ENCODE results near the gene NSMF. TPM values are rescaled to one million over a fixed set of nuclear protein-coding genes. Genes with fewer than 3 reads are reported as not detected.

Gene NSMF
- total and polyA plus RNA-seq, 10 donors: 21.8 to 49.3 (median 26.1) TPM

DNA sequence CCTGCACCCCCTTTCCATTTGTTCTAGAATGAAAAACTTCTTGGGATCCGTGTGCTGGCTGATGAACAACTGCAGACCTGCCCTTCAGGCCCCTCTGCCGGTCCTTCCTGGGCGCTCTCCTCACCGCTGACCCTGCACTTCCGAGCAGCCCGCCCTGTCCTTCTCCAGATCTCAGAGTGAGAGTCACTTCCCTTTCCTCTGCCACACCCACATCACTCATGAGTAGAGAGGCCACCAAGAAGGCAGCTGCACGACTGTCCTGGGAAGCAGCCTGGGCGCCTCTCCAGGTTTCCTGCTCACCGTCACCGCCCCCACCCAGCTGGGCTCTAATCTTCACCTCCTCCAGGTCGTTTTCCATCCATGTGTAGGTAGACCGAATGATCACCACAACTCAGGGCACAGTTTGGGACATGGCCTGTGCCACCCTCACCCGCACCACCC lies 35.0 kb upstream of the NSMF start:
- peaks cover 0 to 17% (median 0%) of the 10 kb centered on the region in 6 donors for H3K36me3 ChIP-seq
- H3K27me3 ChIP-seq (replicated peaks in 1 of 7): no peaks in the 10 kb centered on the region
- no peak for DNase-seq
- peak overlapping the region in 3 of 8 donors; percentile 10 to 55 (median 33) for H3K27ac ChIP-seq
- H3K9me3 ChIP-seq: no peaks in the 10 kb centered on the region
- no peak overlapping the region for H3K4me3 ChIP-seq
- WGBS, 5 donors: 50 to 67% (median 63%) methylated on average over 9 to 13 of the region's 13 CpGs
- H3K4me1 ChIP-seq: peaks cover 0 to 23% (median 4%) of the 10 kb centered on the region in 6 donors
- intact Hi-C loops (cut with DNase I; ENCODE audit: low total_unique reads): no loop called here
- TF ChIP-seq POLR2AphosphoS5 (IDR thresholded peaks at IDR 0.05): peak in 2 of 3 donors; percentile 15 to 30
- TF ChIP-seq, protein P1, sequence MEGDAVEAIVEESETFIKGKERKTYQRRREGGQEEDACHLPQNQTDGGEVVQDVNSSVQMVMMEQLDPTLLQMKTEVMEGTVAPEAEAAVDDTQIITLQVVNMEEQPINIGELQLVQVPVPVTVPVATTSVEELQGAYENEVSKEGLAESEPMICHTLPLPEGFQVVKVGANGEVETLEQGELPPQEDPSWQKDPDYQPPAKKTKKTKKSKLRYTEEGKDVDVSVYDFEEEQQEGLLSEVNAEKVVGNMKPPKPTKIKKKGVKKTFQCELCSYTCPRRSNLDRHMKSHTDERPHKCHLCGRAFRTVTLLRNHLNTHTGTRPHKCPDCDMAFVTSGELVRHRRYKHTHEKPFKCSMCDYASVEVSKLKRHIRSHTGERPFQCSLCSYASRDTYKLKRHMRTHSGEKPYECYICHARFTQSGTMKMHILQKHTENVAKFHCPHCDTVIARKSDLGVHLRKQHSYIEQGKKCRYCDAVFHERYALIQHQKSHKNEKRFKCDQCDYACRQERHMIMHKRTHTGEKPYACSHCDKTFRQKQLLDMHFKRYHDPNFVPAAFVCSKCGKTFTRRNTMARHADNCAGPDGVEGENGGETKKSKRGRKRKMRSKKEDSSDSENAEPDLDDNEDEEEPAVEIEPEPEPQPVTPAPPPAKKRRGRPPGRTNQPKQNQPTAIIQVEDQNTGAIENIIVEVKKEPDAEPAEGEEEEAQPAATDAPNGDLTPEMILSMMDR (IDR thresholded peaks at IDR 0.05 in 8 of 11, conservative IDR thresholded peaks at IDR 0.05 in 3 of 11): no peak

DNA sequence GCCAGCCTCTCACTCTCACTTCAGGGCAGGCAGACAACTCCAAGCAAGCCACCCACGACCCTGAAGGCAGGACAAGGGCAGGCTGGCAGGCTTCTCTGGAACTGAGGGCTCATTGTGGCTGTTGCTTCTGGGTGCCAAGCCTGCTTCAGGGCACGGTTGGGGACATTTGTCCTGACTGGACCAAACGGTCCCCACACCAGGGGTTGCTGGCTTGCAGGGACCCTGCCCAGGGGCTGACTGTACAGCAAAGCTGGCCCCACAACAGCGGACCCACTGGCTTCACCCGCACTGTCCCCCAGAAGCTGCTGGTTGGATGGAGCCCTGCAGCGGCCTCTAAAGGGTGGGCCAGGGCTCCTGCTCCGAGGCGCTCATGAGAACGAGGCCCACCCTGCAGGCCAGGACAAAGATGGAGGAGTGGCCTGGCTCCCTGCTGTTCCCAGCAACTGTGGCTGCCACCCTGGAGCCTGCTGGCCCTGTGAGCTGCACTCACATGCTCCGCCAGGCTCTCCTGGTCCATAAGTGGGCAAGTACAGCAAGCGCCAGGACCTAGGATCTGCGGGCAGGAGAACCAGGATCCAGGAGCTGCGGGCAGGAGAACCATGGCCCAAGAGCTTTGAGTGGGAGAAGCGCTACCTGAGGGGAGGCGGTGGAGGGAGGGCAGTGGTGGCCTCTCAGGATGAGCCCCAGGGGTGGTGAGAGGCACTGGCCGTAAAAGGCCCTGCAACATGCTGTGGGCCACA lies 34.4 kb upstream of the NSMF start:
- intact Hi-C loops (cut with DNase I; ENCODE audit: low total_unique reads): no loop called here
- Histone ChIP-seq H3K4me1 (peaks cover 0 to 23% (median 4%) of the 10 kb centered on the region in 6 donors), H3K9me3 (no peaks in the 10 kb centered on the region), H3K27ac (peak overlapping the region in 2 of 8 donors; percentile 33 to 55), H3K27me3 (replicated peaks in 1 of 7) (no peaks in the 10 kb centered on the region), H3K4me3 (no peak overlapping the region), H3K36me3 (peaks cover 0 to 17% (median 0%) of the 10 kb centered on the region in 6 donors)
- TF ChIP-seq POLR2AphosphoS5 (IDR thresholded peaks at IDR 0.05): no peak
- TF ChIP-seq POLR2A (IDR thresholded peaks at IDR 0.05): no peak
- TF ChIP-seq, protein P1 (IDR thresholded peaks at IDR 0.05 in 8 of 11, conservative IDR thresholded peaks at IDR 0.05 in 3 of 11): no peak
- peak; percentile 68 for DNase-seq
- WGBS, 5 donors: 89 to 97% (median 94%) methylated on average over 11 to 16 of the region's 16 CpGs

DNA sequence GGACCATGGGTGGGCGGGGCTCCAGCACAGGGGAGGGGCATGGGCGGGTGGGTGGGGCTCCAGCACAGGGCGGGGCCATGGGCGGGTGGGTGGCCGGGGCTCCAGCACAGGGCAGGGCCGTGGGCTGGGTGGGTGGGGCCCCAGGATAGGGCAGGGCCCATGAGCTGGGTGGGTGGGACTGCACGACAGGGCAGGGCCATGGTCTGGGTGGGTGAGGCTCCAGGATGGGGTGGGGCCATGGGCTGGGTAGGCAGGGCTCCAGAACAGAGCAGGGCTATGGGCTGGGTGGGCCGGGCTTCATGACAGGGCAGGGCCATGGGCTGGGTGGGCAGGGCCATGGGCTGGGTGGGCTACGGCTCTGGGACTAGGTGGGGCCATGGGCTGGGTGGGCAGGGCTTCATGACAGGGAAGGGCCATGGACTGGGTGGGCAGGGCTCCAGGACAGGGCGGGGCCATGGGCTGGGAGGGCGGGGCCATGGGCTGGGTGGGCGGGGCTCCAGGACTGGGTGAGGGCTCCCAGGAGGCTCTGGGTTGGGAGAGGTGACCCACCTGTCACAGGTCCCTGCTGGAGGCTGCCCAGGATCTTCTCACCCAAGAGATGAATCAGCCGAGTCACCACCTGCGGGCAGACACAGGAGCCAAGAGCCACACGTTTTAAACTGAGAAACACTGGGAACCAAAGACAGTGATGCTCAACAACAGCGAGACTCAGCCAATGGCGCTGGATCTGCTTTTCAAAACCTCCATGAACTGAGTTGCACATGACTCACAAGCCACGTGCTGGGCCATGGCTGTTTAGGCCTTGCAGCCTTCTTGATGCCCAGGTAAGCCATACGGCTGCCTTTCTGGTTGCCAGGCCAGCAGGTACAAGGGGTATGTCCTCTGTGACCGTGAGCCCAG lies 33.6 kb upstream of the NSMF start:
- H3K27ac ChIP-seq: peak overlapping the region in 2 of 8 donors; percentile 27 to 55
- intact Hi-C loops (cut with DNase I; ENCODE audit: low total_unique reads): no loop called here
- no peaks in the 10 kb centered on the region for H3K9me3 ChIP-seq
- TF ChIP-seq POLR2AphosphoS5 (IDR thresholded peaks at IDR 0.05) (no peak), POLR2A (IDR thresholded peaks at IDR 0.05) (no peak)
- TF ChIP-seq, protein P1 (IDR thresholded peaks at IDR 0.05 in 8 of 11, conservative IDR thresholded peaks at IDR 0.05 in 3 of 11): no peak
- peaks cover 0 to 23% (median 4%) of the 10 kb centered on the region in 6 donors for H3K4me1 ChIP-seq
- H3K4me3 ChIP-seq: no peak overlapping the region
- peak; percentile 57 for DNase-seq
- peaks cover 0 to 14% (median 0%) of the 10 kb centered on the region in 6 donors for H3K36me3 ChIP-seq
- 71 to 92% (median 87%) methylated on average over 11 to 20 of the region's 20 CpGs for WGBS, 5 donors
- no peaks in the 10 kb centered on the region for H3K27me3 ChIP-seq (replicated peaks in 1 of 7)
